Upper lobe of left lung (tissue), 6 donors: ENCODE data around the gene RPS28. TPM values are rescaled to one million over a fixed set of nuclear protein-coding genes. Genes with fewer than 3 reads are reported as not detected.

Experiments
- ATAC-seq, 2 donors: fragments of 200-7000 bp; cut with Tn5 transposase; one replicate each; pipeline ENCODE4 v1.9.1; 2022; ENCODE audit warnings: mild to moderate bottlenecking in 2 of 2, moderate library complexity in 2 of 2; ENCODE audit not compliant: low FRiP score in 2 of 2
- DNase-seq, 2 donors: peaks; one replicate each; pipeline ENCODE4 v3.0.0-alpha.2; 2019 to 2020
- H3K27ac ChIP-seq, 4 donors: fragments of 200-600 bp; sonication (generic); one replicate each; pipeline ENCODE4 v1.5.1; 2016 to 2019
- H3K27me3 ChIP-seq, 4 donors: fragments of 200-600 bp; sonication (generic); one replicate each; pipeline ENCODE4 v1.5.1; 2017 to 2019
- H3K36me3 ChIP-seq, 4 donors: fragments of 200-600 bp; sonication (generic); one replicate each; pipeline ENCODE4 v1.5.1; 2016 to 2019
- H3K4me1 ChIP-seq, 4 donors: fragments of 200-600 bp; sonication (generic); one replicate each; pipeline ENCODE4 v1.5.1; 2018 to 2019
- H3K4me3 ChIP-seq, 4 donors: fragments of 200-600 bp; sonication (generic); one replicate each; pipeline ENCODE4 v1.5.1; 2017 to 2019; ENCODE audit warnings: mild to moderate bottlenecking in 2 of 4, moderate library complexity in 1 of 4
- H3K9me3 ChIP-seq, 4 donors: fragments of 200-600 bp; sonication (generic); one replicate each; pipeline ENCODE4 v1.5.1; 2018 to 2019
- CTCF ChIP-seq, 6 experiments: fragments of 450-650 bp in 4 of 6; fragments of 200-600 bp in 2 of 6; sonication (generic) in 2 of 6; IDR thresholded peaks; one replicate each; pipeline ENCODE4 v1.5.1; 2016 to 2019; ENCODE audit warnings: antibody characterized with exemption in 6 of 6
- EP300 ChIP-seq, 4 donors: sonication (generic); formaldehyde crosslinking; IDR thresholded peaks; one replicate each; pipeline ENCODE4 v1.5.1; 2017; ENCODE audit warnings: antibody characterized with exemption in 4 of 4, control low read depth in 2 of 4
- POLR2A ChIP-seq, 4 donors: fragments of 450-650 bp; IDR thresholded peaks; one replicate each; pipeline ENCODE4 v1.5.1; 2016 to 2017; ENCODE audit warnings: antibody characterized with exemption in 4 of 4, mild to moderate bottlenecking in 2 of 4
- POLR2AphosphoS5 ChIP-seq, 2 donors: sonication (generic); formaldehyde crosslinking; IDR thresholded peaks; one replicate each; pipeline ENCODE4 v1.5.1; 2017; ENCODE audit warnings: antibody characterized with exemption in 2 of 2
- WGBS, 2 donors: methylation state at CpG; one replicate each; pipeline ENCODE4 v1.1.5; 2017 to 2018; 5-methylcytosine and 5-hydroxymethylcytosine counted together
- total RNA-seq, 6 donors: library from RNA; depleted of rRNA in 4 of 6; stranded (reverse); fragments of >200 nt in 4 of 6; gene quantifications; one replicate each; pipeline versions ENCODE4 v1.1.0 to v1.2.1, GENCODE V29; 2016 to 2021
- donor health status: DM: no; HTN: no; CAD: no; lungs with moderate emphysema.
- donor health status: DM: no; HTN: yes; CAD: no; lungs with severe emphysema.

RPS28 gene
- total RNA-seq, 6 donors from 2014 or later, result 282 to 1,919 (median 843) TPM

GRCh38 chr19:8334458-8335342 lies 13.4 kb downstream of the RPS28 start:
- peak; percentile 63 to 95 for DNase-seq
- Histone ChIP-seq H3K27ac (peak overlapping the region in 2 of 4 donors; percentile 59 to 61), H3K4me1 (peaks cover 22 to 55% (median 44%) of the 10 kb centered on the region in 4 donors), H3K4me3 (peak overlapping the region in 3 of 4 donors; percentile 38 to 45 (median 38)), H3K36me3 (peaks cover 0 to 41% (median 19%) of the 10 kb centered on the region in 4 donors), H3K9me3 (no peaks in the 10 kb centered on the region), H3K27me3 (peaks cover 0 to 27% (median 11%) of the 10 kb centered on the region in 4 donors)
- peak; percentile 48 to 73 for ATAC-seq
- 37 to 53% methylated on average over 6 to 76 of the region's 117 CpGs for WGBS, 2 donors
- TF ChIP-seq EP300 (IDR thresholded peaks at IDR 0.05) (no peak), POLR2AphosphoS5 (IDR thresholded peaks at IDR 0.05) (no peak), CTCF (IDR thresholded peaks at IDR 0.05) (no peak), POLR2A (IDR thresholded peaks at IDR 0.05) (no peak)

GRCh38 chr19:8335343-8336071 lies 14.2 kb downstream of the RPS28 start:
- H3K27ac ChIP-seq, result peak overlapping the region in 3 of 4 donors; percentile 1 to 59 (median 53)
- ATAC-seq (peak in 1 of 2 donors; percentile 4), DNase-seq (peak in 1 of 2 donors; percentile 88)
- H3K4me3 ChIP-seq, result peak overlapping the region in 3 of 4 donors; percentile 38 to 45 (median 38)
- 32 to 36% methylated on average over 13 to 27 of the region's 79 CpGs for WGBS, 2 donors
- H3K4me1 ChIP-seq, result peaks cover 26 to 59% (median 47%) of the 10 kb centered on the region in 4 donors
- peaks cover 0 to 27% (median 11%) of the 10 kb centered on the region in 4 donors for H3K27me3 ChIP-seq
- H3K36me3 ChIP-seq, result peaks cover 0 to 33% (median 16%) of the 10 kb centered on the region in 4 donors
- no peak for TF ChIP-seq CTCF (IDR thresholded peaks at IDR 0.05)
- TF ChIP-seq POLR2A (IDR thresholded peaks at IDR 0.05), result no peak
- TF ChIP-seq EP300 (IDR thresholded peaks at IDR 0.05), result no peak
- TF ChIP-seq POLR2AphosphoS5 (IDR thresholded peaks at IDR 0.05), result no peak
- no peaks in the 10 kb centered on the region for H3K9me3 ChIP-seq

- H3K4me1 ChIP-seq, result peaks cover 26 to 64% (median 47%) of the 10 kb centered on the region in 4 donors
- DNase-seq (peak; percentile 40 to 65), ATAC-seq (no peak)
- TF ChIP-seq POLR2A (IDR thresholded peaks at IDR 0.05), result no peak
- TF ChIP-seq EP300 (IDR thresholded peaks at IDR 0.05), result no peak
- no peak for TF ChIP-seq POLR2AphosphoS5 (IDR thresholded peaks at IDR 0.05)
- TF ChIP-seq CTCF (IDR thresholded peaks at IDR 0.05), result no peak
- peaks cover 0 to 27% (median 14%) of the 10 kb centered on the region in 4 donors for H3K36me3 ChIP-seq
- no peaks in the 10 kb centered on the region for H3K9me3 ChIP-seq
- peak overlapping the region in 1 of 4 donors; percentile 38 for H3K4me3 ChIP-seq
- H3K27ac ChIP-seq, result peak overlapping the region in 3 of 4 donors; percentile 1 to 59 (median 53)
- 21 to 49% methylated on average over 27 of the region's 27 CpGs for WGBS, 2 donors
- H3K27me3 ChIP-seq, result peaks cover 0 to 27% (median 11%) of the 10 kb centered on the region in 4 donors
These were observed 14.8 kb downstream of the RPS28 start for GRCh38 chr19:8336072-8336569.

DNA sequence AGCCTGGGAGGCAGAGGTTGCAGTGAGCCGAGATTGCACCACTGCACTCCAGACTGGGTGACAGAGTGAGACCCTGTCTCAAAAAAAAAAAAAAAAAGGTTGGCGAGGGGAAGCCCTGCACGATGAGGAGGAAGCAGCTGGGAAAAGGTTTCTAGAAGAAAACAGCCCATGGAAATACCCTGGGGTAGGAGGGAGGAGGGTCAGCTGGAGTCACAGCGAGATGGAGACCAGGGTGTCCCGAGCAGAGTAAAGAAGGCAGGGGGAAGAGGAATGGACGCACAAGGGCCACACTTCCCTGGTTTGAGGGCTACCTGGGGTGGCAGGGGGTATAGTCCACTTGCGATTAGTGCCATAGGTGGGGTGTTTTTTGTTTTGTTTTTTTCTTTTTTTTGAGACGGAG lies 15.4 kb downstream of the RPS28 start:
- peaks cover 0 to 22% (median 14%) of the 10 kb centered on the region in 4 donors for H3K36me3 ChIP-seq
- peaks cover 32 to 69% (median 51%) of the 10 kb centered on the region in 4 donors for H3K4me1 ChIP-seq
- ATAC-seq (no peak), DNase-seq (no peak)
- H3K27ac ChIP-seq, result peak overlapping the region in 1 of 4 donors; percentile 53
- H3K27me3 ChIP-seq, result peaks cover 0 to 27% (median 11%) of the 10 kb centered on the region in 4 donors
- no peak overlapping the region for H3K4me3 ChIP-seq
- no peak for TF ChIP-seq CTCF (IDR thresholded peaks at IDR 0.05)
- no peak for TF ChIP-seq POLR2AphosphoS5 (IDR thresholded peaks at IDR 0.05)
- TF ChIP-seq POLR2A (IDR thresholded peaks at IDR 0.05), result no peak
- no peak for TF ChIP-seq EP300 (IDR thresholded peaks at IDR 0.05)
- H3K9me3 ChIP-seq, result no peaks in the 10 kb centered on the region
- 53 to 58% methylated on average over 8 of the region's 8 CpGs for WGBS, 2 donors
